IPS-18a (cell line): ENCODE results near the gene PTPRK.
"Not testable (repeated sequence)": the region's sequence is repeated elsewhere in the genome, so short reads cannot be mapped to it uniquely, and the experiment has no call there.

Experiments
- H3K27ac ChIP-seq: one replicate; pipeline ENCODE4 v1.5.1; 2013; ENCODE audit warnings: low read length
- H3K27me3 ChIP-seq: one replicate; pipeline ENCODE4 v1.6.1; 2013; ENCODE audit warnings: mild to moderate bottlenecking, low read length; ENCODE audit not compliant: control insufficient read depth, insufficient read depth
- H3K36me3 ChIP-seq: one replicate; pipeline ENCODE4 v1.6.1; 2013; ENCODE audit warnings: low read depth, low read length; ENCODE audit not compliant: control insufficient read depth
- H3K4me1 ChIP-seq: one replicate; pipeline ENCODE4 v1.6.1; 2013; ENCODE audit warnings: low read depth, low read length; ENCODE audit not compliant: control insufficient read depth
- H3K4me3 ChIP-seq: one replicate; pipeline ENCODE4 v1.5.1; 2013; ENCODE audit warnings: low read length
- H3K9ac ChIP-seq: one replicate; pipeline ENCODE4 v1.6.1; 2013; ENCODE audit warnings: mild to moderate bottlenecking, low read length, moderate library complexity
- H3K9me3 ChIP-seq: one replicate; pipeline ENCODE4 v1.6.1; 2013; ENCODE audit warnings: low read depth, low read length; ENCODE audit not compliant: control insufficient read depth

PTPRK gene

GRCh38 chr6:128486580-128486979, 33.8 kb downstream of the PTPRK start:
- not testable (repeated sequence) for H3K9ac ChIP-seq, H3K4me3 ChIP-seq, H3K9me3 ChIP-seq, H3K36me3 ChIP-seq, H3K27ac ChIP-seq, H3K27me3 ChIP-seq
- H3K4me1 ChIP-seq: peaks cover 27% of the 10 kb centered on the region

- no peaks in the 10 kb centered on the region for H3K27me3 ChIP-seq
- H3K4me1 ChIP-seq: peaks cover 19% of the 10 kb centered on the region
- no peak overlapping the region for H3K9ac ChIP-seq
- H3K9me3 ChIP-seq: no peaks in the 10 kb centered on the region
- no peak overlapping the region for H3K4me3 ChIP-seq
- no peak overlapping the region for H3K27ac ChIP-seq
- H3K36me3 ChIP-seq: no peaks in the 10 kb centered on the region
These were observed 36.8 kb downstream of the PTPRK start for GRCh38 chr6:128483472-128484135.

- Histone ChIP-seq H3K9ac (no peak overlapping the region), H3K4me3 (no peak overlapping the region), H3K4me1 (peaks cover 19% of the 10 kb centered on the region), H3K27me3 (no peaks in the 10 kb centered on the region), H3K27ac (no peak overlapping the region), H3K36me3 (no peaks in the 10 kb centered on the region), H3K9me3 (no peaks in the 10 kb centered on the region)
These were observed 37.8 kb downstream of the PTPRK start for GRCh38 chr6:128482642-128483041.

GRCh38 chr6:128479991-128480390, 40.4 kb downstream of the PTPRK start:
- Histone ChIP-seq H3K27me3 (no peaks in the 10 kb centered on the region), H3K27ac (no peak overlapping the region), H3K4me1 (peaks cover 18% of the 10 kb centered on the region), H3K9ac (no peak overlapping the region), H3K4me3 (no peak overlapping the region), H3K9me3 (no peaks in the 10 kb centered on the region), H3K36me3 (no peaks in the 10 kb centered on the region)

GRCh38 chr6:128479048-128479666, 41.2 kb downstream of the PTPRK start:
- Histone ChIP-seq H3K9me3 (no peaks in the 10 kb centered on the region), H3K36me3 (no peaks in the 10 kb centered on the region), H3K4me3 (no peak overlapping the region), H3K27me3 (no peaks in the 10 kb centered on the region), H3K9ac (no peak overlapping the region), H3K27ac (no peak overlapping the region), H3K4me1 (peaks cover 9% of the 10 kb centered on the region)

- Histone ChIP-seq H3K4me3 (no peak overlapping the region), H3K9me3 (no peaks in the 10 kb centered on the region), H3K27me3 (no peaks in the 10 kb centered on the region), H3K36me3 (no peaks in the 10 kb centered on the region), H3K4me1 (peaks cover 7% of the 10 kb centered on the region), H3K9ac (no peak overlapping the region), H3K27ac (no peak overlapping the region)
These were observed 42.0 kb downstream of the PTPRK start for GRCh38 chr6:128478230-128479047.

- no peaks in the 10 kb centered on the region for H3K27me3 ChIP-seq
- H3K36me3 ChIP-seq: no peaks in the 10 kb centered on the region
- no peaks in the 10 kb centered on the region for H3K9me3 ChIP-seq
- no peaks in the 10 kb centered on the region for H3K4me1 ChIP-seq
- no peak overlapping the region for H3K9ac ChIP-seq
- H3K27ac ChIP-seq: no peak overlapping the region
- no peak overlapping the region for H3K4me3 ChIP-seq
These were observed 45.5 kb downstream of the PTPRK start for GRCh38 chr6:128474933-128475332.

- no peaks in the 10 kb centered on the region for H3K36me3 ChIP-seq
- H3K9me3 ChIP-seq: no peaks in the 10 kb centered on the region
- no peak overlapping the region for H3K27ac ChIP-seq
- no peak overlapping the region for H3K4me3 ChIP-seq
- no peaks in the 10 kb centered on the region for H3K27me3 ChIP-seq
- H3K4me1 ChIP-seq: no peaks in the 10 kb centered on the region
- H3K9ac ChIP-seq: no peak overlapping the region
These were observed 45.9 kb downstream of the PTPRK start for GRCh38 chr6:128474481-128474880.

GRCh38 chr6:128471907-128472306, 48.5 kb downstream of the PTPRK start:
- H3K9me3 ChIP-seq: no peaks in the 10 kb centered on the region
- no peaks in the 10 kb centered on the region for H3K36me3 ChIP-seq
- no peaks in the 10 kb centered on the region for H3K4me1 ChIP-seq
- no peak overlapping the region for H3K9ac ChIP-seq
- H3K4me3 ChIP-seq: no peak overlapping the region
- H3K27ac ChIP-seq: no peak overlapping the region
- H3K27me3 ChIP-seq: no peaks in the 10 kb centered on the region

- Histone ChIP-seq H3K9me3 (no peaks in the 10 kb centered on the region), H3K27ac (no peak overlapping the region), H3K36me3 (no peaks in the 10 kb centered on the region), H3K27me3 (no peaks in the 10 kb centered on the region), H3K9ac (no peak overlapping the region), H3K4me3 (no peak overlapping the region), H3K4me1 (no peaks in the 10 kb centered on the region)
These were observed 54.7 kb downstream of the PTPRK start for GRCh38 chr6:128465368-128466343.

- H3K27me3 ChIP-seq: no peaks in the 10 kb centered on the region
- no peak overlapping the region for H3K4me3 ChIP-seq
- H3K9ac ChIP-seq: no peak overlapping the region
- H3K27ac ChIP-seq: no peak overlapping the region
- H3K9me3 ChIP-seq: no peaks in the 10 kb centered on the region
- H3K36me3 ChIP-seq: no peaks in the 10 kb centered on the region
- no peaks in the 10 kb centered on the region for H3K4me1 ChIP-seq
These were observed 55.6 kb downstream of the PTPRK start for GRCh38 chr6:128464790-128465189.
